ENCODE measurements around the gene ASPM.
"Not testable (repeated sequence)": the region's sequence is repeated elsewhere in the genome, so short reads cannot be mapped to it uniquely, and the experiment has no call there.

The ASPM gene

GRCh38 chr1:197141575-197141974, 4.9 kb downstream of the ASPM start:
- no peak for DNase-seq

- DNase-seq: no peak
These were observed 6.3 kb downstream of the ASPM start for GRCh38 chr1:197140121-197140520.

GRCh38 chr1:197139169-197139568, 7.3 kb downstream of the ASPM start:
- no peak for DNase-seq

GRCh38 chr1:197137322-197137721, 9.1 kb downstream of the ASPM start:
- DNase-seq: no peak

GRCh38 chr1:197130677-197131304, 15.7 kb downstream of the ASPM start:
- no peak for DNase-seq

- no peak for DNase-seq
These were observed 16.8 kb downstream of the ASPM start for GRCh38 chr1:197129698-197130097.

- no peak for DNase-seq
These were observed 19.1 kb downstream of the ASPM start for GRCh38 chr1:197127246-197127912.

- no peak for DNase-seq
These were observed 19.8 kb downstream of the ASPM start for GRCh38 chr1:197126691-197127090.

- DNase-seq: no peak
These were observed 22.1 kb downstream of the ASPM start for GRCh38 chr1:197124376-197124775.

- DNase-seq: no peak
These were observed 30.3 kb downstream of the ASPM start for GRCh38 chr1:197116156-197116555.

GRCh38 chr1:197106869-197107268, 39.6 kb downstream of the ASPM start:
- no peak for DNase-seq

- DNase-seq: no peak
These were observed 43.2 kb downstream of the ASPM start for GRCh38 chr1:197103300-197103699.

- DNase-seq: no peak
These were observed 44.5 kb downstream of the ASPM start for GRCh38 chr1:197101978-197102377.

GRCh38 chr1:197100677-197101076, 45.8 kb downstream of the ASPM start:
- no peak for DNase-seq

GRCh38 chr1:197099444-197099843, 47.0 kb downstream of the ASPM start:
- no peak for DNase-seq

GRCh38 chr1:197096971-197097370, 49.5 kb downstream of the ASPM start:
- not testable (repeated sequence) for DNase-seq

GRCh38 chr1:197096137-197096536, 50.3 kb downstream of the ASPM start:
- DNase-seq: no peak

- no peak for DNase-seq
These were observed 53.1 kb downstream of the ASPM start for GRCh38 chr1:197093226-197093885.

- no peak for DNase-seq
These were observed 53.9 kb downstream of the ASPM start for GRCh38 chr1:197092491-197093023.

GRCh38 chr1:197083474-197083873, 63.0 kb downstream of the ASPM start:
- DNase-seq: no peak

- DNase-seq: no peak
These were observed 65.2 kb downstream of the ASPM start for GRCh38 chr1:197081117-197081753.

- no peak for DNase-seq
These were observed 66.1 kb downstream of the ASPM start for GRCh38 chr1:197080323-197080722.

GRCh38 chr1:197076585-197076984, 69.9 kb downstream of the ASPM start:
- no peak for DNase-seq

GRCh38 chr1:197073978-197074377, 72.5 kb downstream of the ASPM start:
- DNase-seq: no peak
